Smooth muscle cell (in vitro differentiated cells): Measurements from ENCODE around the gene FILIP1L. TPM values are rescaled to one million over a fixed set of nuclear protein-coding genes. Genes with fewer than 3 reads are reported as not detected.

ENCODE experiments used
- DNase-seq: peaks from one replicate; lab custom pipeline; 2025; ENCODE audit not compliant: unreplicated experiment; lab: John Stamatoyannopoulos, UW
- H2AFZ ChIP-seq: fragments of 200-600 bp; sonication (generic); 2 replicates; pipeline ENCODE4 v1.6.0; 2016; ENCODE audit warnings: antibody characterized with exemption, low read depth, mild to moderate bottlenecking
- H3F3A ChIP-seq: fragments of 200-600 bp; sonication (generic); 2 replicates; pipeline ENCODE4 v1.6.0; 2017; ENCODE audit warnings: antibody characterized with exemption, low read depth
- H3K27ac ChIP-seq: fragments of 200-600 bp; sonication (generic); 2 replicates; pipeline ENCODE4 v1.5.1; 2016; ENCODE audit warnings: low read depth, mild to moderate bottlenecking
- H3K27me3 ChIP-seq: fragments of 200-600 bp; sonication (generic); 2 replicates; pipeline ENCODE4 v1.6.1; 2016; ENCODE audit warnings: low read depth, mild to moderate bottlenecking
- H3K36me3 ChIP-seq: fragments of 200-600 bp; sonication (generic); 2 replicates; pipeline ENCODE4 v1.5.1; 2016; ENCODE audit warnings: low read depth
- H3K4me1 ChIP-seq: fragments of 200-600 bp; sonication (generic); 2 replicates; pipeline ENCODE4 v1.5.1; 2016; ENCODE audit warnings: low read depth
- H3K4me2 ChIP-seq: fragments of 200-600 bp; sonication (generic); 2 replicates; pipeline ENCODE4 v1.6.0; 2016; ENCODE audit warnings: mild to moderate bottlenecking
- H3K4me3 ChIP-seq: fragments of 200-600 bp; sonication (generic); 2 replicates; pipeline ENCODE4 v1.5.1; 2016; ENCODE audit warnings: mild to moderate bottlenecking
- H3K79me2 ChIP-seq: fragments of 200-600 bp; sonication (generic); 2 replicates; pipeline ENCODE4 v1.6.0; 2016; ENCODE audit warnings: low read depth, mild to moderate bottlenecking
- H3K9ac ChIP-seq: fragments of 200-600 bp; sonication (generic); 2 replicates; pipeline ENCODE4 v1.6.0; 2016; ENCODE audit warnings: low read depth
- H3K9me3 ChIP-seq: fragments of 200-600 bp; sonication (generic); replicated peaks from 2 replicates; pipeline ENCODE4 v1.5.1; 2016; ENCODE audit warnings: low read depth
- H4K20me1 ChIP-seq: fragments of 200-600 bp; sonication (generic); 2 replicates; pipeline ENCODE4 v1.6.0; 2016; ENCODE audit warnings: low read depth
- CTCF ChIP-seq: fragments of 200-600 bp; sonication (generic); IDR thresholded peaks from 2 replicates; pipeline ENCODE4 v1.5.1; 2017; ENCODE audit warnings: borderline replicate concordance, mild to moderate bottlenecking, antibody characterized with exemption; ENCODE audit not compliant: insufficient read depth, poor library complexity, severe bottlenecking
- WGBS: methylation state at CpG from one replicate; pipeline ENCODE4 v1.1.7; 2016; ENCODE audit warnings: low lambda C conversion rate; 5-methylcytosine and 5-hydroxymethylcytosine counted together
- polyA plus RNA-seq: library from polyadenylated mRNA; unstranded; fragments of >200 nt; fragmentation: Nextera tagmentation; extraction: Ambion mirVana; gene quantifications from 2 replicates; pipeline ENCODE4 v1.2.1, GENCODE V29; 2016
- total RNA-seq: library from RNA; depleted of rRNA; stranded (reverse); fragments of >200 nt; gene quantifications from 2 replicates; pipeline ENCODE4 v1.2.3, GENCODE V29; 2014

FILIP1L gene
- total and polyA plus RNA-seq, 2 experiments from 2014 or later = 56.2 to 104 TPM

- DNase-seq = no peak
- H4K20me1 ChIP-seq = no peaks in the 10 kb centered on the region
- H3K9me3 ChIP-seq = no peaks in the 10 kb centered on the region
- H3K27me3 ChIP-seq = no peaks in the 10 kb centered on the region
- TF ChIP-seq CTCF = no peak
- no peak overlapping the region for H3K9ac ChIP-seq
- 89% methylated on average over 1 of the region's 1 CpG for WGBS
- no peak overlapping the region for H3K27ac ChIP-seq
- H3F3A ChIP-seq = peaks cover 5% of the 10 kb centered on the region
- no peaks in the 10 kb centered on the region for H3K36me3 ChIP-seq
- no peak overlapping the region for H3K4me3 ChIP-seq
- H2AFZ ChIP-seq = no peak overlapping the region
- H3K4me1 ChIP-seq = peaks cover 9% of the 10 kb centered on the region
- H3K4me2 ChIP-seq = no peak overlapping the region
- peaks cover 23% of the 10 kb centered on the region for H3K79me2 ChIP-seq
These were observed 274.7 kb downstream of the FILIP1L start for GRCh38 chr3:99839613-99840012.

- H3K4me2 ChIP-seq = no peak overlapping the region
- H3K79me2 ChIP-seq = peaks cover 27% of the 10 kb centered on the region
- H3K36me3 ChIP-seq = no peaks in the 10 kb centered on the region
- H3K4me1 ChIP-seq = peaks cover 4% of the 10 kb centered on the region
- H3K27ac ChIP-seq = no peak overlapping the region
- H3K9me3 ChIP-seq = no peaks in the 10 kb centered on the region
- H4K20me1 ChIP-seq = no peaks in the 10 kb centered on the region
- H3K4me3 ChIP-seq = no peak overlapping the region
- H2AFZ ChIP-seq = no peak overlapping the region
- H3K9ac ChIP-seq = no peak overlapping the region
- no peak for TF ChIP-seq CTCF
- no peaks in the 10 kb centered on the region for H3K27me3 ChIP-seq
- no peak for DNase-seq
- no peaks in the 10 kb centered on the region for H3F3A ChIP-seq
These were observed 275.5 kb downstream of the FILIP1L start for GRCh38 chr3:99838755-99839154.

- DNase-seq = no peak
These were observed 276.6 kb downstream of the FILIP1L start for GRCh38 chr3:99837715-99838114.

More at GRCh38 chr3:99837715-99838114, 276.6 kb downstream of the FILIP1L start:
- Histone ChIP-seq H3K27me3 (no peaks in the 10 kb centered on the region), H3F3A (no peaks in the 10 kb centered on the region), H3K9ac (no peak overlapping the region), H3K9me3 (no peaks in the 10 kb centered on the region), H3K4me1 (no peaks in the 10 kb centered on the region), H3K27ac (no peak overlapping the region), H3K4me2 (no peak overlapping the region), H2AFZ (no peak overlapping the region), H3K36me3 (no peaks in the 10 kb centered on the region), H3K79me2 (peaks cover 26% of the 10 kb centered on the region), H3K4me3 (no peak overlapping the region), H4K20me1 (no peaks in the 10 kb centered on the region)
- WGBS = 100% methylated on average over 1 of the region's 1 CpG
- TF ChIP-seq CTCF = no peak
